Tibial nerve (tissue), 4 donors: Measurements from ENCODE around the gene RBM34. TPM values are rescaled to one million over a fixed set of nuclear protein-coding genes. Genes with fewer than 3 reads are reported as not detected.

ENCODE experiments used
- DNase-seq, 2 donors: peaks; one replicate each; pipeline ENCODE4 v3.0.0-alpha.2; 2019; ENCODE audit warnings: low spot score in 2 of 2
- H3K27ac ChIP-seq, 4 donors: fragments of 200-600 bp; sonication (generic) in 3 of 4; one replicate each; pipeline ENCODE4 v1.5.1; 2017 to 2019; ENCODE audit warnings: mild to moderate bottlenecking in 1 of 4
- H3K27me3 ChIP-seq, 2 donors: fragments of 200-600 bp; sonication (generic) in 1 of 2; one replicate each; pipeline versions ENCODE4 v1.5.1 to v1.6.0; 2017 to 2019
- H3K36me3 ChIP-seq, 3 donors: fragments of 200-600 bp; sonication (generic); one replicate each; pipeline ENCODE4 v1.5.1; 2018 to 2019
- H3K4me1 ChIP-seq, 4 donors: fragments of 200-600 bp; sonication (generic) in 3 of 4; one replicate each; pipeline ENCODE4 v1.5.1; 2017 to 2019
- H3K4me3 ChIP-seq, 4 donors: fragments of 200-600 bp; sonication (generic) in 3 of 4; one replicate each; pipeline ENCODE4 v1.5.1; 2017 to 2019; ENCODE audit warnings: mild to moderate bottlenecking in 1 of 4, moderate library complexity in 1 of 4
- H3K9me3 ChIP-seq, 4 donors: fragments of 200-600 bp; sonication (generic) in 3 of 4; one replicate each; pipeline ENCODE4 v1.5.1; 2017 to 2019
- CTCF ChIP-seq, 5 experiments: fragments of 200-600 bp in 3 of 5; fragments of 450-650 bp in 2 of 5; sonication (generic) in 3 of 5; IDR thresholded peaks; one replicate each; pipeline ENCODE4 v1.5.1; 2016 to 2019; ENCODE audit warnings: antibody characterized with exemption in 5 of 5, mild to moderate bottlenecking in 3 of 5, moderate library complexity in 2 of 5
- EP300 ChIP-seq, 2 donors: sonication (generic); formaldehyde crosslinking; IDR thresholded peaks; one replicate each; pipeline ENCODE4 v1.6.1; 2017; ENCODE audit warnings: antibody characterized with exemption in 2 of 2, mild to moderate bottlenecking in 1 of 2
- POLR2A ChIP-seq, 2 donors: fragments of 450-650 bp; IDR thresholded peaks; one replicate each; pipeline ENCODE4 v1.6.1; 2017; ENCODE audit warnings: antibody characterized with exemption in 2 of 2, mild to moderate bottlenecking in 2 of 2, moderate library complexity in 2 of 2
- WGBS, 2 donors: methylation state at CpG; one replicate each; pipeline ENCODE4 v1.1.5; 2018; 5-methylcytosine and 5-hydroxymethylcytosine counted together
- total RNA-seq, 4 donors: library from RNA; depleted of rRNA; stranded (reverse); fragments of >200 nt; gene quantifications; one replicate each; pipeline ENCODE4 v1.1.0, GENCODE V29; 2016

The RBM34 gene
- total RNA-seq, 4 donors from 2014 or later, result 47.4 to 92.5 (median 51.2) TPM

DNA sequence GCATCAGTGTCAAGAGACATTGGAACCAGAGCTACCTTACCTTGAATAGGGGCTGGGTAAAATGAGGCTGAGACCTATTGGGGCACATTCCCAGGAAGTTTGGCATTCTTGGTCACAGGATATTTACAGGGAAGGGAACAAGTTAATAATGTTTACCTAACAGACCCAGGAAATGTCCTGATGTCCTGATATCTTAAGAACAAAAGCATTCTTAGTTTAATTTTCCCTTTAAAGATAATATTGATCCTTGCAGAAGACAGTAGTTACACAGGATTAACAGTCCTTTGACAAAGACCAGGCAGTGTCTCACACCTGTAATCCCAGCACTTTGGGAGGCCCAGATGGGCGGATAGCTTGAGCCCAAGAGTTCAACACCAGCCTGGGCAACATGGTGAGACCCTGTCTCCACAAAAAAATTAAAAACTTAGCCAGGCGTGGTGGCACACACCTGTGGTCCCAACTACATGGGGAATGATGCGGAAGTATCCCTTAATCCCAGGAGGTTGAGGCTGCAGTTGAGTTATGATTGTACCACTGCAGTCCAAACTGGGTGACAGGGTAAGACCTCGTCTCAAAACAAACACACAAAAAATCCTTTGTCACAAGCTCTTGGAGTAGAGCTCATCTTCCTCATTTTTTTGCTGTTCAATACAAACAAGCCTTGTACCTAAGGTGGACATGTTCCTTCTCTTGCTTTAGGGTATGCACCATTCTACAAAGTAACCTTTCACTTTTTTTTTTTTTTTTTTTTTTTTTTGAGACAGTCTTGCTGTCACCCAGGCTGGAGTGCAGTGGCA lies 31.1 kb downstream of the RBM34 start:
- no peak for TF ChIP-seq POLR2A (IDR thresholded peaks at IDR 0.05)
- no peak for TF ChIP-seq CTCF (IDR thresholded peaks at IDR 0.05)
- TF ChIP-seq EP300 (IDR thresholded peaks at IDR 0.05), result no peak
- Histone ChIP-seq H3K27ac (peak overlapping the region in 1 of 4 donors; percentile 94), H3K9me3 (no peaks in the 10 kb centered on the region), H3K27me3 (no peaks in the 10 kb centered on the region), H3K4me3 (no peak overlapping the region), H3K4me1 (peaks cover 0 to 32% (median 19%) of the 10 kb centered on the region in 4 donors), H3K36me3 (peaks cover 0 to 56% (median 4%) of the 10 kb centered on the region in 3 donors)
- no peak for DNase-seq
- WGBS, 2 donors, result 78 to 94% methylated on average over 4 of the region's 4 CpGs

- Histone ChIP-seq H3K36me3 (peaks cover 0 to 45% (median 0%) of the 10 kb centered on the region in 3 donors), H3K9me3 (no peaks in the 10 kb centered on the region), H3K27me3 (no peaks in the 10 kb centered on the region), H3K27ac (peak within 1 kb of the TSS; percentile 81 to 94 (median 90)), H3K4me1 (peaks cover 0 to 44% (median 24%) of the 10 kb centered on the region in 4 donors), H3K4me3 (peak within 1 kb of the TSS; percentile 74 to 96 (median 90))
- WGBS, 2 donors, result 2 to 5% methylated on average over 13 to 45 of the region's 67 CpGs
- TF ChIP-seq POLR2A (IDR thresholded peaks at IDR 0.05) (peak; percentile 42 to 66), EP300 (IDR thresholded peaks at IDR 0.05) (peak; percentile 74 to 92), CTCF (IDR thresholded peaks at IDR 0.05) (peak in 2 of 5 experiments; percentile 22 to 43)
- DNase-seq, result peak; percentile 84 to 87
Observed at GRCh38 chr1:235128456-235129328, 32.4 kb downstream of the RBM34 start, which contains the start of gene TOMM20. Gene TOMM20, minus strand, starts transcription at chr1:235128837. Its CDS starts 122 bp downstream, at chr1:235128715.

GRCh38 chr1:235127732-235128455 lies 33.2 kb downstream of the RBM34 start:
- DNase-seq, result no peak
- TF ChIP-seq CTCF (IDR thresholded peaks at IDR 0.05), result no peak
- no peak for TF ChIP-seq POLR2A (IDR thresholded peaks at IDR 0.05)
- TF ChIP-seq EP300 (IDR thresholded peaks at IDR 0.05), result no peak
- Histone ChIP-seq H3K4me1 (peaks cover 0 to 52% (median 24%) of the 10 kb centered on the region in 4 donors), H3K9me3 (no peaks in the 10 kb centered on the region), H3K27ac (peak overlapping the region; percentile 81 to 94 (median 90)), H3K27me3 (no peaks in the 10 kb centered on the region), H3K4me3 (peak overlapping the region; percentile 74 to 96 (median 90)), H3K36me3 (peaks cover 0 to 37% (median 0%) of the 10 kb centered on the region in 3 donors)
- 1 to 2% methylated on average over 35 of the region's 35 CpGs for WGBS, 2 donors

- Histone ChIP-seq H3K36me3 (peaks cover 0 to 30% (median 0%) of the 10 kb centered on the region in 3 donors), H3K27me3 (no peaks in the 10 kb centered on the region), H3K27ac (peak overlapping the region in 1 of 4 donors; percentile 9), H3K4me1 (peaks cover 0 to 59% (median 24%) of the 10 kb centered on the region in 4 donors), H3K9me3 (no peaks in the 10 kb centered on the region), H3K4me3 (peak overlapping the region; percentile 74 to 96 (median 90))
- DNase-seq, result no peak
- whole genome bisulfite sequencing, 2 donors, result 23 to 31% methylated on average over 4 of the region's 4 CpGs
- TF ChIP-seq EP300 (IDR thresholded peaks at IDR 0.05) (no peak), POLR2A (IDR thresholded peaks at IDR 0.05) (no peak), CTCF (IDR thresholded peaks at IDR 0.05) (no peak)
Observed at GRCh38 chr1:235127203-235127602, 33.8 kb downstream of the RBM34 start.
